T-cell (primary cell): ENCODE results near the gene PLCB1. TPM values are rescaled to one million over a fixed set of nuclear protein-coding genes. Genes with fewer than 3 reads are reported as not detected.

ENCODE experiments used
- ATAC-seq, 4 experiments: fragments of 200-7000 bp in 3 of 4; fragments of 150-1000 bp in 1 of 4; cut with Tn5 transposase; replicated peaks in 1 of 4; 1 replicate in 3 of 4; 2 replicates in 1 of 4; pipeline ENCODE4 v1.10.0; 2021; ENCODE audit warnings: moderate library complexity in 3 of 4, mild to moderate bottlenecking in 2 of 4, moderate number of reproducible peaks in 1 of 4
- CTCF ChIA-PET, 2 donors: fragments of 300-600 bp; sonication (Branson Sonifier 250); formaldehyde crosslinking; loops; one replicate each; lab custom pipeline; 2022; ENCODE audit warnings: antibody characterized with exemption in 2 of 2; lab: Charles Lee
- POLR2A ChIA-PET, 2 donors: fragments of 300-600 bp; sonication (Branson Sonifier 250); formaldehyde crosslinking; loops; one replicate each; lab custom pipeline; 2022; ENCODE audit warnings: antibody characterized with exemption in 2 of 2; lab: Charles Lee
- DNase-seq, 35 experiments: peaks; one replicate each; pipeline versions ENCODE4 v3.0.0 to v3.0.0-alpha.2; 2013 to 2023
- H3K27ac ChIP-seq: one replicate; pipeline ENCODE4 v1.5.1; 2013; ENCODE audit warnings: low read length
- H3K27me3 ChIP-seq, 2 experiments: replicated peaks in 1 of 2; 1 replicate in 1 of 2; 2 replicates in 1 of 2; pipeline versions ENCODE4 v1.6.1 to v1.7.0; 2013; ENCODE audit warnings: low read length in 1 of 2, mixed read lengths in 1 of 2; ENCODE audit not compliant: control insufficient read depth in 2 of 2, insufficient read depth in 2 of 2; ENCODE audit errors: extremely low read depth in 1 of 2
- H3K36me3 ChIP-seq, 2 donors: 1 replicate in 1 of 2; 2 replicates in 1 of 2; pipeline versions ENCODE4 v1.6.1 to v1.7.0; 2013; ENCODE audit warnings: low read length in 1 of 2; ENCODE audit not compliant: control insufficient read depth in 2 of 2, insufficient read depth in 1 of 2; ENCODE audit errors: extremely low read depth in 1 of 2
- H3K4me1 ChIP-seq, 2 experiments: 1 replicate in 1 of 2; 2 replicates in 1 of 2; pipeline versions ENCODE4 v1.6.1 to v1.7.0; 2013; ENCODE audit warnings: low read length in 2 of 2, mixed read lengths in 1 of 2; ENCODE audit not compliant: insufficient read depth in 2 of 2, control insufficient read depth in 1 of 2; ENCODE audit errors: extremely low read depth in 1 of 2
- H3K4me3 ChIP-seq, 2 donors: 1 replicate in 1 of 2; 2 replicates in 1 of 2; pipeline versions ENCODE4 v1.5.1 to v1.7.0; 2013; ENCODE audit warnings: mild to moderate bottlenecking in 2 of 2, low read length in 1 of 2, moderate library complexity in 1 of 2; ENCODE audit not compliant: control insufficient read depth in 1 of 2; ENCODE audit errors: extremely low read depth in 1 of 2
- H3K9me3 ChIP-seq: 2 replicates; pipeline ENCODE4 v1.7.0; 2013
- H3K27ac Mint-ChIP-seq, 2 donors: one replicate each; pipeline ENCODE4 v1.8.0; 2020 to 2021; ENCODE audit warnings: mild to moderate bottlenecking in 2 of 2, mixed read lengths in 2 of 2
- H3K27me3 Mint-ChIP-seq, 2 donors: one replicate each; pipeline ENCODE4 v1.8.0; 2021 to 2022; ENCODE audit warnings: mixed read lengths in 2 of 2
- H3K36me3 Mint-ChIP-seq: one replicate; pipeline ENCODE4 v1.8.0; 2021; ENCODE audit warnings: mixed read lengths
- H3K4me1 Mint-ChIP-seq, 3 donors: one replicate each; pipeline ENCODE4 v1.8.0; 2020 to 2022; ENCODE audit warnings: mixed read lengths in 3 of 3, mild to moderate bottlenecking in 1 of 3
- H3K4me3 Mint-ChIP-seq, 3 donors: one replicate each; pipeline ENCODE4 v1.8.0; 2020 to 2022; ENCODE audit warnings: mild to moderate bottlenecking in 3 of 3, mixed read lengths in 3 of 3, moderate library complexity in 3 of 3
- H3K9me3 Mint-ChIP-seq, 3 donors: one replicate each; pipeline ENCODE4 v1.8.0; 2020 to 2022; ENCODE audit warnings: mixed read lengths in 3 of 3
- WGBS: methylation state at CpG from one replicate; pipeline ENCODE4 v1.1.5; 2013; ENCODE audit warnings: missing lambda C conversion rate; ENCODE audit not compliant: insufficient coverage; 5-methylcytosine and 5-hydroxymethylcytosine counted together
- total RNA-seq, 35 experiments: library from RNA in 6 of 35; stranded (reverse) in 6 of 35; fragments of 120-200 nt in 1 of 35; gene quantifications; one replicate each; pipeline versions ENCODE4 v1.2.1 to v1.2.4 and lab custom pipeline; 2013 to 2026

Gene PLCB1
- total RNA-seq, 5 donors from 2014 or later (not counting 1 experiment from before 2014, with no cell fraction given), result 3.3 to 15.1 (median 7.4) TPM

GRCh38 chr20:8330785-8331695 lies 199.0 kb downstream of the PLCB1 start:
- no CpG with 5 or more reads among the region's 3 CpGs for WGBS
- H3K4me3 Mint-ChIP-seq, result no peak overlapping the region
- no peaks in the 10 kb centered on the region for H3K4me1 Mint-ChIP-seq
- DNase-seq (no peak), ATAC-seq (no peak)
- Histone ChIP-seq H3K4me1 (no peaks in the 10 kb centered on the region), H3K9me3 (no peaks in the 10 kb centered on the region), H3K36me3 (no peaks in the 10 kb centered on the region), H3K4me3 (no peak overlapping the region), H3K27ac (no peak overlapping the region), H3K27me3 (no peaks in the 10 kb centered on the region)
- no peaks in the 10 kb centered on the region for H3K9me3 Mint-ChIP-seq
- H3K27ac Mint-ChIP-seq, result no peak overlapping the region
- CTCF ChIA-PET, result no interaction called here
- POLR2A ChIA-PET, result interaction anchor here in 1 of 2 donors (0.6 kb wide), 1 partner anchor 46 kb away, joined by 3 read pairs; no protein-coding TSS in a partner anchor
- no peaks in the 10 kb centered on the region for H3K27me3 Mint-ChIP-seq
- H3K36me3 Mint-ChIP-seq, result no peaks in the 10 kb centered on the region

DNA sequence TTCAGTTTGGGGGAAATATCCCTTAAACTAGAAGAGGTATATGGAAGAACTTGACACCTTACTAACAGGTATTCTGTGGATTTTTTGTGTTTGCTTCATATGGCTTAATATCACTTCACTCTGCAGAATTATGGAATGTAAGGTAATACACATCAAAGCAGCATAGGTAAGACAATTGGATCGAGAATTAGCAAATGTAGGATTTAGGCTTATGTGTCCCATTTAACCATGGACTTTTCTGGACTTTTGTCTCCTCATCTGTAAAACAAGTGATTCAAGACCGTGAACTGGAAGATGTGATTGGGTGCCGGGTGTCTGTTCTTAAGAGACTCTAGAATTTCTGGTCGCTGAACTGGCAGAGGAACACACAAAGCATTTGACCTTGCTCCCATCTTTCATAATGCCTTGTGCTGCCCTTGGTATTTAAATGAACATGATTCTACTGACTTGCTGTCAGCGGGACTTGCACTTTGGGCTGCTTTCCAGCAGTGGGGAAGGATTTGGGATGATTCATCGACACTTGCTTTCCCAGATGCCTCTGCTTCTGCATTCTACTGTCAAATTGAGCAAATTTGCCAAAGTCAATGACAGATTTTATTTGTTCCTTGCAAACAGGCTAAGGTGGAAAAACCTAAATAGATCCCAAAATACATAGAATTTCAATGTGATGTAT lies 199.8 kb downstream of the PLCB1 start:
- no peak overlapping the region for H3K4me3 ChIP-seq
- no peaks in the 10 kb centered on the region for H3K4me1 ChIP-seq
- Mint-ChIP-seq H3K27ac (no peak overlapping the region), H3K4me1 (no peaks in the 10 kb centered on the region), H3K27me3 (no peaks in the 10 kb centered on the region), H3K9me3 (no peaks in the 10 kb centered on the region), H3K36me3 (no peaks in the 10 kb centered on the region), H3K4me3 (no peak overlapping the region)
- ATAC-seq (no peak), DNase-seq (no peak)
- H3K27ac ChIP-seq, result no peak overlapping the region
- no peaks in the 10 kb centered on the region for H3K36me3 ChIP-seq
- H3K27me3 ChIP-seq, result no peaks in the 10 kb centered on the region
- ChIA-PET POLR2A (no interaction called here), CTCF (no interaction called here)
- no peaks in the 10 kb centered on the region for H3K9me3 ChIP-seq
- 94% methylated on average over 2 of the region's 6 CpGs for WGBS

GRCh38 chr20:8334641-8335040 lies 202.6 kb downstream of the PLCB1 start:
- no peak for DNase-seq
- Mint-ChIP-seq H3K9me3 (no peaks in the 10 kb centered on the region), H3K27me3 (no peaks in the 10 kb centered on the region), H3K36me3 (no peaks in the 10 kb centered on the region), H3K4me3 (no peak overlapping the region), H3K27ac (no peak overlapping the region), H3K4me1 (no peaks in the 10 kb centered on the region)
- Histone ChIP-seq H3K9me3 (no peaks in the 10 kb centered on the region), H3K4me3 (no peak overlapping the region), H3K4me1 (no peaks in the 10 kb centered on the region), H3K36me3 (no peaks in the 10 kb centered on the region), H3K27ac (no peak overlapping the region), H3K27me3 (no peaks in the 10 kb centered on the region)
- no peak for ATAC-seq
- POLR2A ChIA-PET, result no interaction called here
- CTCF ChIA-PET, result interaction anchor here in 1 of 2 donors (0.5 kb wide), 1 partner anchor 398 kb away, joined by 3 read pairs; no protein-coding TSS in a partner anchor
- WGBS, result 33% methylated on average over 1 of the region's 2 CpGs

- no peaks in the 10 kb centered on the region for H3K4me1 Mint-ChIP-seq
- no peaks in the 10 kb centered on the region for H3K4me1 ChIP-seq
- ChIA-PET CTCF (no interaction called here), POLR2A (no interaction called here)
- no peaks in the 10 kb centered on the region for H3K36me3 ChIP-seq
- H3K36me3 Mint-ChIP-seq, result no peaks in the 10 kb centered on the region
- no peak overlapping the region for H3K27ac ChIP-seq
- no peaks in the 10 kb centered on the region for H3K9me3 Mint-ChIP-seq
- no peak overlapping the region for H3K4me3 ChIP-seq
- 40% methylated on average over 1 of the region's 1 CpG for WGBS
- H3K9me3 ChIP-seq, result no peaks in the 10 kb centered on the region
- no peaks in the 10 kb centered on the region for H3K27me3 Mint-ChIP-seq
- no peak for DNase-seq
- no peak overlapping the region for H3K27ac Mint-ChIP-seq
- no peak for ATAC-seq
- H3K4me3 Mint-ChIP-seq, result no peak overlapping the region
- no peaks in the 10 kb centered on the region for H3K27me3 ChIP-seq
Measured at GRCh38 chr20:8335059-8335458, 203.0 kb downstream of the PLCB1 start.

DNA sequence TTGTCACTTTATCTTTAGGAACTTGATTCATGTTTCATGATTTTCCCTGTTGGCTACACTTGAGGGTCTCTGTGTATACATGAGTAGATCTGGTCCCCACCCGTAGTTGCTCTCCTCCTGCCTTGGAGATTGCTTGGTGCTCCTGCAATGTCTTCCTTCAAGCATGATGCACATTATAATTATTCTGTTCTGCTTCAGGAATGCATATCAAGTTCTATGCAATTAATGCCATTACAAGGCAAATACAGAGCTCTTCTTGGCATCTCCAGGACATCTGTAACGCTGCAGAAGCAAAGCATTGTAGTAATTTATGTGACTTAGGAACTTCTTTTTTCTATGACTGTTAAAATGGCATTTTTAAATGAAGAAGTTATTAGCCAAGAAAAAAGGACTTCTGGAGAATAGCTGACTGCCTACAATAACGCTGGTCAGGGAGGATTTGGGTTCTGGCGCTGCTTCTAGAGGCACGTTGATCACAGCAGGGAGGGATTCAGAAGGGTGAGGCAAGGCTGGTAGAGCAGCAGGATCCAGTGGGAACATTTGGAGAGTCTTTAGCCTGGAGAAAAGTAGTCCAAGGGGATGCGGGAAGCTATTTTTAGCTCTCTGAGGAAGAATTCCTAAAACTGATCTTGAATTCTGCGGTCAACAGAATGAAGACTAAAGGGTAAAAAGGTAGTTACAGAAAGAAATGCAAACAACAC lies 203.6 kb downstream of the PLCB1 start:
- Mint-ChIP-seq H3K36me3 (no peaks in the 10 kb centered on the region), H3K27ac (no peak overlapping the region), H3K4me1 (no peaks in the 10 kb centered on the region), H3K27me3 (no peaks in the 10 kb centered on the region), H3K4me3 (no peak overlapping the region), H3K9me3 (no peaks in the 10 kb centered on the region)
- WGBS, result 84% methylated on average over 4 of the region's 7 CpGs
- no peak for ATAC-seq
- Histone ChIP-seq H3K27ac (no peak overlapping the region), H3K36me3 (no peaks in the 10 kb centered on the region), H3K27me3 (no peaks in the 10 kb centered on the region), H3K4me3 (no peak overlapping the region), H3K4me1 (no peaks in the 10 kb centered on the region), H3K9me3 (no peaks in the 10 kb centered on the region)
- ChIA-PET POLR2A (no interaction called here), CTCF (no interaction called here)
- no peak for DNase-seq

- ChIA-PET CTCF (no interaction called here), POLR2A (no interaction called here)
- H3K36me3 Mint-ChIP-seq, result no peaks in the 10 kb centered on the region
- H3K9me3 ChIP-seq, result no peaks in the 10 kb centered on the region
- no peak overlapping the region for H3K27ac Mint-ChIP-seq
- H3K4me1 Mint-ChIP-seq, result no peaks in the 10 kb centered on the region
- no peaks in the 10 kb centered on the region for H3K27me3 ChIP-seq
- no peaks in the 10 kb centered on the region for H3K4me1 ChIP-seq
- DNase-seq, result no peak
- no peak overlapping the region for H3K27ac ChIP-seq
- no peaks in the 10 kb centered on the region for H3K27me3 Mint-ChIP-seq
- WGBS, result no CpG with 5 or more reads among the region's 3 CpGs
- no peak for ATAC-seq
- H3K4me3 Mint-ChIP-seq, result no peak overlapping the region
- H3K4me3 ChIP-seq, result no peak overlapping the region
- no peaks in the 10 kb centered on the region for H3K9me3 Mint-ChIP-seq
- H3K36me3 ChIP-seq, result no peaks in the 10 kb centered on the region
Measured at GRCh38 chr20:8339349-8339748, 207.3 kb downstream of the PLCB1 start.
